Motor neuron (in vitro differentiated cells): ENCODE results near the gene MLIP. TPM values are rescaled to one million over a fixed set of nuclear protein-coding genes. Genes with fewer than 3 reads are reported as not detected.
"Not testable (repeated sequence)": the region's sequence is repeated elsewhere in the genome, so short reads cannot be mapped to it uniquely, and the experiment has no call there.

Experiments used
- ATAC-seq, 8 experiments: fragments of 200-7000 bp; cut with Tn5 transposase; replicated peaks in 6 of 8; 2 replicates each; pipeline ENCODE4 v1.8.0; 2021; ENCODE audit warnings: mild to moderate bottlenecking in 8 of 8, moderate library complexity in 8 of 8
- H3K27ac ChIP-seq, 2 donors: fragments of 250-450 bp; sonication (Bioruptor Pico); 2 replicates each; pipeline ENCODE4 v1.9.0; 2021; ENCODE audit warnings: antibody characterized with exemption in 2 of 2, mild to moderate bottlenecking in 2 of 2, moderate library complexity in 1 of 2
- H3K4me1 ChIP-seq, 2 donors: fragments of 250-450 bp; sonication (Bioruptor Pico); replicated peaks in 1 of 2; 2 replicates each; pipeline ENCODE4 v1.6.1; 2021; ENCODE audit warnings: antibody characterized with exemption in 2 of 2, mild to moderate bottlenecking in 2 of 2, moderate library complexity in 1 of 2
- H3K4me3 ChIP-seq, 5 donors: fragments of 250-450 bp; sonication (Bioruptor Pico); 2 replicates each; pipeline ENCODE4 v1.9.0; 2021; ENCODE audit warnings: antibody characterized with exemption in 5 of 5, mild to moderate bottlenecking in 5 of 5, moderate library complexity in 4 of 5
- WGBS, 10 experiments: fragments of 450-650 bp; shearing (Covaris generic); methylation state at CpG; one replicate each; pipeline ENCODE4 v1.0.0; 2022; 5-methylcytosine and 5-hydroxymethylcytosine counted together
- in situ Hi-C, 9 experiments: fragments of 400-800 bp; cut with MboI; loops; one replicate each; pipeline ENCODE4 v1.15.0; 2021; ENCODE audit warnings: low sequenced_read_pairs in 9 of 9, low pct_unique_long_range_greater_than_20kb in 2 of 9; ENCODE audit not compliant: unreplicated experiment in 9 of 9
- total RNA-seq, 8 experiments: library from RNA; unstranded; fragments of 300-600 nt; gene quantifications; 2 replicates each; pipeline versions ENCODE4 v1.2.3 to v1.2.4, GENCODE V29; 2022

The MLIP gene
- total RNA-seq, 8 experiments from 2014 or later, result 0.05 to 11.5 (median 0.52) TPM; not detected in 1

- in situ Hi-C loops, result no loop called here
- Histone ChIP-seq H3K4me3 (no peak overlapping the region), H3K4me1 (no peaks in the 10 kb centered on the region), H3K27ac (no peak overlapping the region)
- 33 to 100% (median 100%) methylated on average over 1 of the region's 1 CpG; no CpG with 5 or more reads in 5 of the 10 experiments for WGBS, 10 experiments
- no peak for ATAC-seq
These were observed 74.6 kb downstream of the MLIP start for GRCh38 chr6:54185885-54186284.

- H3K4me1 ChIP-seq, result no peaks in the 10 kb centered on the region
- in situ Hi-C loops, result no loop called here
- no peak overlapping the region for H3K27ac ChIP-seq
- no peak for ATAC-seq
- WGBS, 10 experiments, result 0 to 72% (median 48%) methylated on average over 1 to 2 of the region's 2 CpGs; no CpG with 5 or more reads in 1 of the 10 experiments
- no peak overlapping the region for H3K4me3 ChIP-seq
These were observed 77.6 kb downstream of the MLIP start for GRCh38 chr6:54188846-54189245.

- in situ Hi-C loops, result no loop called here
- H3K27ac ChIP-seq, result no peak overlapping the region
- 21 to 100% (median 81%) methylated on average over 1 to 2 of the region's 2 CpGs; no CpG with 5 or more reads in 1 of the 10 experiments for WGBS, 10 experiments
- peak in 6 of 8 experiments; percentile 25 to 92 (median 62) for ATAC-seq
- no peaks in the 10 kb centered on the region for H3K4me1 ChIP-seq
- H3K4me3 ChIP-seq, result no peak overlapping the region
These were observed 80.2 kb downstream of the MLIP start for GRCh38 chr6:54191461-54191860.

DNA sequence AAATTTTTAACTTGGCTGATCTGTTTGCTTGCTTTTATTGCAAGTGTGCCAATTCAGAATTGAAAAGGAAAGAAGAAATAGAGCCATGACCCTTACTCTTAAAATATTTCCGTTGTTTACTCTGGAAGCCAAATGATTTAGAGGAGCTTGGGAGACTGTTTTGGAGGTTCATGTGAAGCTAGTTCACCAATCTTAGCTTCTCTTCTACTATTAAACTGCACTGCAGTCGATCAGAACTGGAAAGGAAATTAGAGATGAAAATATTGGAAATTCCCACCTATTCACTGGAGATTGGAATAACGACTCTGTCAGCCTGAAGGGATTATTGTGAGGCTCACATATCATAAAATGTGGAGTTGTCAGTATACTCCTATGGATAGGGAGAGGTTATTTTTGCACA, 81.8 kb downstream of the MLIP start:
- Histone ChIP-seq H3K4me3 (no peak overlapping the region), H3K4me1 (no peaks in the 10 kb centered on the region), H3K27ac (no peak overlapping the region)
- 8 to 100% (median 89%) methylated on average over 1 to 3 of the region's 3 CpGs; no CpG with 5 or more reads in 2 of the 10 experiments for WGBS, 10 experiments
- in situ Hi-C loops, result no loop called here
- ATAC-seq, result no peak

GRCh38 chr6:54193560-54193959, 82.3 kb downstream of the MLIP start:
- peak in 3 of 8 experiments; percentile 4 to 33 (median 16) for ATAC-seq
- WGBS, 10 experiments, result 33 to 81% (median 44%) methylated on average over 2 to 3 of the region's 3 CpGs; no CpG with 5 or more reads in 2 of the 10 experiments
- in situ Hi-C loops, result no loop called here

GRCh38 chr6:54194067-54194466, 82.8 kb downstream of the MLIP start:
- no peak overlapping the region for H3K4me3 ChIP-seq
- H3K27ac ChIP-seq, result no peak overlapping the region
- in situ Hi-C loops, result no loop called here
- 8 to 66% (median 40%) methylated on average over 2 to 4 of the region's 4 CpGs; no CpG with 5 or more reads in 1 of the 10 experiments for WGBS, 10 experiments
- no peaks in the 10 kb centered on the region for H3K4me1 ChIP-seq
- ATAC-seq, result peak in 7 of 8 experiments; percentile 44 to 97 (median 65)

More at GRCh38 chr6:54193560-54193959, 82.3 kb downstream of the MLIP start:
- H3K4me3 ChIP-seq, result no peak overlapping the region
- no peak overlapping the region for H3K27ac ChIP-seq
- no peaks in the 10 kb centered on the region for H3K4me1 ChIP-seq

- Histone ChIP-seq H3K4me3 (no peak overlapping the region), H3K27ac (no peak overlapping the region), H3K4me1 (no peaks in the 10 kb centered on the region)
- in situ Hi-C loops, result no loop called here
- WGBS, 10 experiments, result 46 to 93% (median 73%) methylated on average over 1 to 3 of the region's 3 CpGs; no CpG with 5 or more reads in 1 of the 10 experiments
- no peak for ATAC-seq
These were observed 84.4 kb downstream of the MLIP start for GRCh38 chr6:54195637-54196036.

DNA sequence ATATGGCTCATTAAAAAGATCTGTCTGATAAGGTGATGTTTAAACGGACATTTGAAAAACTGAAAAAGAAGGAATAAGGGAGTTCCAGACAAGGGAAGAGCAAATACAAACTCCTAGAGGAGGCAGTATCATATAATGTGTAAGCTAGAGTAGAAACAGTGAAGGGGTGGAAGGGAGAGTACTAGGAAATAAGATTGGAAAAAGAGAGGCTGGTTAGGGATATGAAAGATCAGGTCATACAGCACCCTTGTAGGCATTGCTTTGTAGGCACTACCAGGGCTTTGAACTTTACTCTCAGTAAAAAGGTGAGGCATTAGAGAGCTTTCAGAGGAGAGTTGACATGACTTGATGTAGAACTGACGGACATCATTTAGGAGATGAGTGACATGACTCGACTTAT, 85.7 kb downstream of the MLIP start:
- H3K4me3 ChIP-seq, result no peak overlapping the region
- 0 to 100% (median 88%) methylated on average over 1 to 3 of the region's 3 CpGs for WGBS, 10 experiments
- H3K4me1 ChIP-seq, result no peaks in the 10 kb centered on the region
- no peak for ATAC-seq
- in situ Hi-C loops, result no loop called here
- no peak overlapping the region for H3K27ac ChIP-seq

DNA sequence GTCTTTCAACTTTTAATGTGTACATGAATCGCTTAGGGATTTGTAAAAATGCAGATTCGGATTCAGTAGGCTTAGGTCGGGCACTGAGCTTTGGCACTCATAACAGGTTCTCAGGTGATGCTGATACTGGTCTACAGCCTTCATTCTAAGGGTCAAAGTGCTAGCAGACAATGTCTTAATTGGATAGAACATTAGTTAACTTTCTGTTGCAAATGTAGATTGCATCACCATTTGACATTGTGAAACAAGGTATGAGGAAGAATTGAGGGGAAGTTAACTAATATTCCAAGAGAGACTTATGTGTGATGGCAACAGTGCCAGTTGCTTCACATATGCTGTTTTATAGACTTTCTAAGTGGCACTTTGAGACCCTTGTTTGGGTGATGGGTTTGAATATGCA, 86.9 kb downstream of the MLIP start:
- H3K4me1 ChIP-seq, result no peaks in the 10 kb centered on the region
- no peak overlapping the region for H3K4me3 ChIP-seq
- in situ Hi-C loops, result no loop called here
- no peak overlapping the region for H3K27ac ChIP-seq
- ATAC-seq, result no peak
- WGBS, 10 experiments, result 54 to 93% (median 86%) methylated on average over 1 to 3 of the region's 3 CpGs; no CpG with 5 or more reads in 4 of the 10 experiments

DNA sequence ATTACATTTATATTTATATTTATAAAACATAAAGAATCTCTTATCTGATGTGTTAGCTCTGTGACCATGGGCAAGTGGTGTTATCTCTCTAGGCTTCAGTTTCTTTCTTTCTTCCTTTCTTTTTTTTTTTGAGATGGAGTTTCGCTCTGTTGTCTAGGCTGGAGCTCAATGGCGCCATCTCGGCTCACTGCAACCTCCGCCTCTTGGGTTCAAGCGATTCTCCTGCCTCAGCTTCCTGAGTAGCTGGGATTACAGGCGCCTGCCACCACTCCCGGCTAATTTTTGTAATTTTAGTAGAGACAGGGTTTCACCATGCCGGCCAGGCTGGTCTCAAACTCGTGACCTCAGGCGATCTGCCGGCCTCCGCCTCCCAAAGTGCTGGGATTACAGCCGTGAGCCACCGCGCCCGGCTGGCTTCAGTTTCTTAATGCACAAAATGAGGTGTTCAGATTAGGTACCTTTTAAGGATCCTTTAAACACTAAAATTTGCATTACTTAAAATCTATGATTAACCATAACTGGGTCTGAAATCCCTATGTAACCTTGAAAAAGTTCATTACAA, 92.3 kb downstream of the MLIP start:
- WGBS, 10 experiments, result 67 to 98% (median 95%) methylated on average over 3 to 11 of the region's 16 CpGs; no CpG with 5 or more reads in 1 of the 10 experiments
- H3K4me1 ChIP-seq, result peaks cover 0 to 14% of the 10 kb centered on the region in 2 donors
- ATAC-seq, in situ Hi-C loops, H3K27ac ChIP-seq, H3K4me3 ChIP-seq: not testable (repeated sequence)

DNA sequence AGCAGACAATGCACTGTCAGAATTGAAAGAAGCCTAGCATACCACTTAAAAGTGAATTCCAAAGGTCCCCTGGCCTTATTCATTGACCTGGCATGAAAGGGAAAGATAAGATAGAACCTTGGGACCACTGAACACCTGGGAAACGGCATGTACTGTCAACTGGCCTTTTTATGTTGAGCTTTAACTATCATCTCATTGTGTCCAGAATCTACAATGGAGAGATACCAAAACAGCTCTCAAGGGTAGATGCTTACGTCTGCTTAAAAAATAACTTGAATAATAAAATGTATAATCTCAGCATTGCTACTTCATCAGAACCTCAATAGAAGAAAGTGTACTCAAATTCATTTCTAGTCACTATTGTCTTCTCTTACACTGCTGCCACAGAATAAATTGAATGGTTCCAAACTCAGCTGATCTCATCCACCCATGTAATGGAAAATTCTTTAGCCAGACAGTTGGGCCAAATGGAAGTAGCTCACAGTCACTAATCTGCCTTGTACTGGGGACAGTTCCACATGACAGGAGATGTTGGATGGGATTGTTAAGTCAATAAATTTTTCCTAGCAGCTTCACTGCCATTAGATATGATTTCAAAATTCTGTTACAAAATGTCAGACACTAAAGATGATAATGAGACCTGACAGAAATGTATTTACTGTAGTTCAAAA, 93.8 kb downstream of the MLIP start:
- Histone ChIP-seq H3K27ac (no peak overlapping the region), H3K4me1 (peaks cover 0 to 14% of the 10 kb centered on the region in 2 donors), H3K4me3 (no peak overlapping the region)
- ATAC-seq, result peak in 5 of 8 experiments; percentile 44 to 61 (median 47)
- in situ Hi-C loops, result no loop called here
- 0 to 100% (median 75%) methylated on average over 1 to 2 of the region's 2 CpGs; no CpG with 5 or more reads in 1 of the 10 experiments for WGBS, 10 experiments

GRCh38 chr6:54206510-54206909, 95.3 kb downstream of the MLIP start:
- in situ Hi-C loops, result no loop called here
- no peak for ATAC-seq

DNA sequence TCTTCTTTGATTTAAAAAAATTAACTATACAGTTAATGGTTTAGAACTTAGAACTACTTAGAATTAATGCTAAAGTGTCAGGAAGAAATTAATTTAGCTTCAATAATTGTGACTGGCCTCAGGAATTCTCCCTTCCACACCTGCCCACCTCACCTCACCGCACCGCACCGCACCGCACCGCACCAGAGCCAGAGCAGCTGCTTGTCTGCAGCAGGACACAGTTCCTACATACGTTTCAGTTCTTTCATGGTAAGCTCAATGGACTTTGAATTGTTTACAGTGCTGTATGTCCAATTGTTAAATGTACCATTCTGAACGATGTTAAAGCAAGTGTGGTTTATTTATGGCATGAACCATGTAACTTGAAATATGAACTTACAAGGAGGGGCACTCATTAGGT, 98.7 kb downstream of the MLIP start:
- H3K4me3 ChIP-seq, in situ Hi-C loops, H3K4me1 ChIP-seq, H3K27ac ChIP-seq, ATAC-seq: not testable (repeated sequence)
- WGBS, 10 experiments, result 92% methylated on average over 5 of the region's 7 CpGs; no CpG with 5 or more reads in 9 of the 10 experiments

More at GRCh38 chr6:54206510-54206909, 95.3 kb downstream of the MLIP start:
- no peak overlapping the region for H3K27ac ChIP-seq
- WGBS, 10 experiments, result 50 to 100% (median 93%) methylated on average over 1 to 2 of the region's 2 CpGs
- H3K4me1 ChIP-seq, result peaks cover 0 to 14% of the 10 kb centered on the region in 2 donors
- H3K4me3 ChIP-seq, result no peak overlapping the region
